ENCODE results near the gene CLCA2. TPM values are rescaled to one million over a fixed set of nuclear protein-coding genes. Genes with fewer than 3 reads are reported as not detected.

CLCA2 gene
- polyA plus RNA-seq, 1 donor from 2014 or later = not detected

GRCh38 chr1:86441997-86442396 is 18.0 kb downstream of the CLCA2 start:
- H3K27ac ChIP-seq (ENCODE audit: low read length) = no peak overlapping the region

DNA sequence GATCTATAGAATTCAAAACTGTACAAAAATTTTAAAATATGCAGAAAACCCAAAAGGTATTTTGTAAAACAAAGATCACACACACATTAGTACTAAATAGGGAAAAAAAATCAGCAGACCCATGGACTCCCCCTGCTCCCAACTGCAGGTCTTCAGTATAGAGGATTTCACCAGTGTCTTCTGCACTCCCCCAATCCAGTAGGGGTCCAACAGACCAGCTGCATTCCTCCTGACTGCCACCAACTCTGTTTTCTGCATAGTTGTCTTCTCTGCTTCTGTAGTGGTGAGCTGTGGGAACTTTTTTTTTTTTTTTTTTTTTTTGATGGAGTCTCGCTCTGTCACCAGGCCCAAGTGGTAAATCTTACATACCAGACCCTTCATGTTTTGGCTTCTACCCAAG is 21.9 kb downstream of the CLCA2 start:
- no peaks in the 10 kb centered on the region for H3F3A ChIP-seq (ENCODE audit: insufficient read depth, low read length, poor library complexity, severe bottlenecking)
- no peak overlapping the region for H2AFZ ChIP-seq (ENCODE audit: low read depth, low read length)
- H3K9ac ChIP-seq (ENCODE audit: low read length) = no peak overlapping the region
- H3K79me2 ChIP-seq (replicated peaks; ENCODE audit: insufficient read depth, low read length) = no peaks in the 10 kb centered on the region
- H3K27ac ChIP-seq (ENCODE audit: low read length) = no peak overlapping the region
- H3K9me2 ChIP-seq (ENCODE audit: insufficient read depth, low read length) = no peaks in the 10 kb centered on the region
- no peaks in the 10 kb centered on the region for H3K27me3 ChIP-seq (ENCODE audit: insufficient read depth, low read depth, low read length)
- no peaks in the 10 kb centered on the region for H3K9me3 ChIP-seq (ENCODE audit: low read length)
- H3K4me2 ChIP-seq (ENCODE audit: low read length) = no peak overlapping the region
- no peaks in the 10 kb centered on the region for H4K20me1 ChIP-seq (ENCODE audit: insufficient read depth)
- TF ChIP-seq RAD21 (conservative IDR thresholded peaks at IDR 0.05) (no peak), SMC3 (conservative IDR thresholded peaks at IDR 0.05; ENCODE audit: poor library complexity) (no peak), POLR2AphosphoS5 (IDR thresholded peaks at IDR 0.05) (no peak), TAF1 (IDR thresholded peaks at IDR 0.05; ENCODE audit: low read depth) (no peak), EZH2 (IDR thresholded peaks at IDR 0.05; ENCODE audit: borderline replicate concordance, insufficient read depth, low read length, poor library complexity, severe bottlenecking) (no peak), REST (IDR thresholded peaks at IDR 0.05; ENCODE audit: borderline replicate concordance) (no peak), EP300 (conservative IDR thresholded peaks at IDR 0.05; ENCODE audit: poor library complexity, severe bottlenecking) (no peak), MXI1 (conservative IDR thresholded peaks at IDR 0.05; ENCODE audit: poor library complexity, severe bottlenecking) (no peak)
- TF ChIP-seq, protein P1, sequence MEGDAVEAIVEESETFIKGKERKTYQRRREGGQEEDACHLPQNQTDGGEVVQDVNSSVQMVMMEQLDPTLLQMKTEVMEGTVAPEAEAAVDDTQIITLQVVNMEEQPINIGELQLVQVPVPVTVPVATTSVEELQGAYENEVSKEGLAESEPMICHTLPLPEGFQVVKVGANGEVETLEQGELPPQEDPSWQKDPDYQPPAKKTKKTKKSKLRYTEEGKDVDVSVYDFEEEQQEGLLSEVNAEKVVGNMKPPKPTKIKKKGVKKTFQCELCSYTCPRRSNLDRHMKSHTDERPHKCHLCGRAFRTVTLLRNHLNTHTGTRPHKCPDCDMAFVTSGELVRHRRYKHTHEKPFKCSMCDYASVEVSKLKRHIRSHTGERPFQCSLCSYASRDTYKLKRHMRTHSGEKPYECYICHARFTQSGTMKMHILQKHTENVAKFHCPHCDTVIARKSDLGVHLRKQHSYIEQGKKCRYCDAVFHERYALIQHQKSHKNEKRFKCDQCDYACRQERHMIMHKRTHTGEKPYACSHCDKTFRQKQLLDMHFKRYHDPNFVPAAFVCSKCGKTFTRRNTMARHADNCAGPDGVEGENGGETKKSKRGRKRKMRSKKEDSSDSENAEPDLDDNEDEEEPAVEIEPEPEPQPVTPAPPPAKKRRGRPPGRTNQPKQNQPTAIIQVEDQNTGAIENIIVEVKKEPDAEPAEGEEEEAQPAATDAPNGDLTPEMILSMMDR (IDR thresholded peaks at IDR 0.05; ENCODE audit: poor library complexity, severe bottlenecking) = no peak
- no peak overlapping the region for H3K4me3 ChIP-seq (ENCODE audit: low read length)
- no peaks in the 10 kb centered on the region for H3K36me3 ChIP-seq (ENCODE audit: insufficient read depth, low read length)

More at GRCh38 chr1:86441997-86442396, 18.0 kb downstream of the CLCA2 start:
- no peaks in the 10 kb centered on the region for H3K9me2 ChIP-seq (ENCODE audit: insufficient read depth, low read length)
- H3K79me2 ChIP-seq (replicated peaks; ENCODE audit: insufficient read depth, low read length) = no peaks in the 10 kb centered on the region
- H3K4me2 ChIP-seq (ENCODE audit: low read length) = no peak overlapping the region
- H3K27me3 ChIP-seq (ENCODE audit: insufficient read depth, low read depth, low read length) = no peaks in the 10 kb centered on the region
- H3K9ac ChIP-seq (ENCODE audit: low read length) = no peak overlapping the region
- no peaks in the 10 kb centered on the region for H3K9me3 ChIP-seq (ENCODE audit: low read length)
- no peaks in the 10 kb centered on the region for H3F3A ChIP-seq (ENCODE audit: insufficient read depth, low read length, poor library complexity, severe bottlenecking)
- H3K4me3 ChIP-seq (ENCODE audit: low read length) = no peak overlapping the region
- no peaks in the 10 kb centered on the region for H3K36me3 ChIP-seq (ENCODE audit: insufficient read depth, low read length)
- TF ChIP-seq SMC3 (conservative IDR thresholded peaks at IDR 0.05; ENCODE audit: poor library complexity) = no peak
- no peak for TF ChIP-seq TAF1 (IDR thresholded peaks at IDR 0.05; ENCODE audit: low read depth)
- no peak for TF ChIP-seq POLR2AphosphoS5 (IDR thresholded peaks at IDR 0.05)
- no peak for TF ChIP-seq REST (IDR thresholded peaks at IDR 0.05; ENCODE audit: borderline replicate concordance)
- TF ChIP-seq, protein P1 (IDR thresholded peaks at IDR 0.05; ENCODE audit: poor library complexity, severe bottlenecking) = no peak
- TF ChIP-seq EP300 (conservative IDR thresholded peaks at IDR 0.05; ENCODE audit: poor library complexity, severe bottlenecking) = no peak
- no peak for TF ChIP-seq EZH2 (IDR thresholded peaks at IDR 0.05; ENCODE audit: borderline replicate concordance, insufficient read depth, low read length, poor library complexity, severe bottlenecking)
- no peak for TF ChIP-seq MXI1 (conservative IDR thresholded peaks at IDR 0.05; ENCODE audit: poor library complexity, severe bottlenecking)
- no peak overlapping the region for H2AFZ ChIP-seq (ENCODE audit: low read depth, low read length)
- H4K20me1 ChIP-seq (ENCODE audit: insufficient read depth) = no peaks in the 10 kb centered on the region

Measured in neural cell (in vitro differentiated cells).